ENCODE data around the gene TBCB. TPM values are rescaled to one million over a fixed set of nuclear protein-coding genes. Genes with fewer than 3 reads are reported as not detected.
"Not testable (repeated sequence)": the region's sequence is repeated elsewhere in the genome, so short reads cannot be mapped to it uniquely, and the experiment has no call there.

The TBCB gene
- total RNA-seq, 1 donor from 2014 or later = 97.6 TPM

DNA sequence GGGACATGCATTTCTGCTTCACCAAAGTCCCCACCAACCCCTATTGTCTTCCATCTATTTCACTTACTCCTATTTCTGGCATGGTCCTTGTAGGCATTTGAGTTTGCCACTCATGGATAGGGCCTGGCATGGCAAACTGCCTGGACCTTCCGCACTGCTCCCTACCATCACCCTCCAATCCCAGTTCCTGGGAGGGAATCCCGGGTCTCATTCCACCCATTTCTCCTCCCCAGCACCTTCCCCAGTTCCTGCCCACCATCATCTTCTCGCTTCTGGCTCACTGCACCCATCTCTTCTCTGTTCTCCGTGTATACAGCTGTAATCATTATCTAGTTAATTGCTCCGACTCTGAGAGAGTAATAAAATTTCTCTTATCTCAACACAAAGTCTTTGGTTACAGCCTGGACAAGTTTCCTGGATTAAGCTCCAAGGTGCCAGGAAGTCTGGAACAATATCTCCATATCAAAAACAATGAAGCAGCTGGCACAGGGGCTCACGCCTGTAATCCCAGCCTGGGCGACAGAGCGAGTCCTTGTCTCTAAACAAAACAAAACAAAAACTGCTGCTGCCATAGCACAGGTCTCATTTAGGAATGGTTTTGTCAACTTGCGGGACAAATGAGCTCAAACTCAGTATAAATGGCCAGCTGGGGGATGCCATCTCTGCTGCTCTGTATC is 54.0 kb downstream of the TBCB start:
- H3K9ac ChIP-seq (ENCODE audit: low read depth in 1 of 3, low read length in 3 of 3) = peak overlapping the region; percentile 4 to 32 (median 30)
- H3K27ac ChIP-seq (ENCODE audit: low read depth, low read length) = peak overlapping the region; percentile 79
- H3K27me3 ChIP-seq (ENCODE audit: control insufficient read depth in 3 of 3, insufficient read depth in 3 of 3, low read length in 3 of 3) = no peaks in the 10 kb centered on the region
- peaks cover 10 to 13% (median 12%) of the 10 kb centered on the region in 3 donors for H3K4me1 ChIP-seq (ENCODE audit: control insufficient read depth in 3 of 3, insufficient read depth in 3 of 3, low read length in 3 of 3)
- H3K36me3 ChIP-seq (ENCODE audit: control insufficient read depth in 3 of 3, insufficient read depth in 3 of 3, low read length in 3 of 3) = no peaks in the 10 kb centered on the region
- no peaks in the 10 kb centered on the region for H3K9me3 ChIP-seq (ENCODE audit: control insufficient read depth in 3 of 3, low read length in 3 of 3)
- H3K4me3 ChIP-seq (ENCODE audit: low read length in 3 of 3) = peak overlapping the region in 1 of 3 donors; percentile 22

DNA sequence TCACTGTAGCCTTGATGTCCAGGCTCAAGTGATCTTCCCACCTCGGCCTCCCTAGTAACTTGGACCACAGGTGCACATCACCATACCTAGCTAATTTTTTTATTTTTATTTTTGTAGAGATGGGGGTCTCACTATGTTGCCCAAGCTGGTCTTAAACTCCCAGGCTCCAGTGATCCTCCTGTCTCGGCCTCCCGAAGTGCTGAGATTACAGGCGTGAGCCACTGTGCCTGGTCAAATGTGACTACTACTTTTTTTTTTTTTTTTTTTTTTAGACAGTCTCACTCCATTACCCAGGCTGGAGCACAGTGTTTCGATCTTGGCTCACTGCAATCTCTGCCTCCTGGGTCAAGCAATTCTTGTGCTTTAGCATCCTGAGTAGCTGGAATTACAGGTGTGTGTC is 57.6 kb downstream of the TBCB start:
- Histone ChIP-seq H3K4me1 (ENCODE audit: control insufficient read depth in 3 of 3, insufficient read depth in 3 of 3, low read length in 3 of 3) (peaks cover 10 to 13% (median 12%) of the 10 kb centered on the region in 3 donors), H3K27me3 (ENCODE audit: control insufficient read depth in 3 of 3, insufficient read depth in 3 of 3, low read length in 3 of 3) (no peaks in the 10 kb centered on the region), H3K9me3 (ENCODE audit: control insufficient read depth in 3 of 3, low read length in 3 of 3) (no peaks in the 10 kb centered on the region), H3K4me3 (ENCODE audit: low read length in 3 of 3) (no peak overlapping the region), H3K9ac (ENCODE audit: low read depth in 1 of 3, low read length in 3 of 3) (no peak overlapping the region), H3K36me3 (ENCODE audit: control insufficient read depth in 3 of 3, insufficient read depth in 3 of 3, low read length in 3 of 3) (no peaks in the 10 kb centered on the region), H3K27ac (ENCODE audit: low read depth, low read length) (no peak overlapping the region)

DNA sequence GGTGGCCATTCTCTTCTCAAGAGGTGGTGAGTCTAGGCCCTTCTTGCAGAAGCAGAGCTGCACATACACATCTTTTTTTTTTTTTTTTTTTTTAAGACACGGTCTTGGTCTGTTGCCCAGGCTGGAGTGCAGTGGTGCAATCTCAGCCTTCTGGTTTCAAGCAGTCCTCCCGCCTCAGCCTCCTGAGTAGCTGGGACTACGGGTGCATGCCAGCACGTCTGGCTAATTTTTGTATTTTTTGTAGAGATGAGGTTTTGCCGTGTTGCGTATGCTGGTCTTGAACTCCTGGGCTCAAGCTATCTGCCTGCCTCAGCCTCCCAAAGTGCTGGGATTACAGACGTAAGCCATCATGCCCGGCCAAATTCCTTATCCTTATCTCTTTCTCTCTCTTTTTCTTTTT is 58.6 kb downstream of the TBCB start:
- H3K4me1 ChIP-seq (ENCODE audit: control insufficient read depth in 3 of 3, insufficient read depth in 3 of 3, low read length in 3 of 3) = peaks cover 9 to 13% (median 12%) of the 10 kb centered on the region in 3 donors
- not testable (repeated sequence) for H3K27me3 ChIP-seq (ENCODE audit: control insufficient read depth in 3 of 3, insufficient read depth in 3 of 3, low read length in 3 of 3); H3K36me3 ChIP-seq (ENCODE audit: control insufficient read depth in 3 of 3, insufficient read depth in 3 of 3, low read length in 3 of 3)

More for the DNA sequence above, 58.6 kb downstream of the TBCB start:
- H3K4me3 ChIP-seq (ENCODE audit: low read length in 3 of 3); H3K9me3 ChIP-seq (ENCODE audit: control insufficient read depth in 3 of 3, low read length in 3 of 3); H3K27ac ChIP-seq (ENCODE audit: low read depth, low read length); H3K9ac ChIP-seq (ENCODE audit: low read depth in 1 of 3, low read length in 3 of 3): not testable (repeated sequence)

Other genes with a start within 250 kb of the TBCB start
- 2.1 TPM for gene APLP1, start 246.9 kb upstream of the TBCB start, total RNA-seq
- gene NFKBID, start 214.9 kb upstream of the TBCB start, total RNA-seq = 3.7 TPM
- 1.6 TPM for gene HCST, start 212.9 kb upstream of the TBCB start, total RNA-seq
- gene TYROBP, start 207.2 kb upstream of the TBCB start, total RNA-seq = 9.9 TPM
- 0.52 TPM for gene LRFN3, start 179.1 kb upstream of the TBCB start, total RNA-seq
- 8.4 TPM for gene SDHAF1, start 120.3 kb upstream of the TBCB start, total RNA-seq
- not detected for gene SYNE4, start 106.7 kb upstream of the TBCB start, total RNA-seq
- 4.7 TPM for gene ALKBH6, start 101.3 kb upstream of the TBCB start, total RNA-seq
- 1.0 TPM for gene CLIP3, start 82.6 kb upstream of the TBCB start, total RNA-seq
- 2.1 TPM for gene THAP8, start 61.2 kb upstream of the TBCB start, total RNA-seq
- 2.1 TPM for gene WDR62, start 60.6 kb upstream of the TBCB start, total RNA-seq
- gene OVOL3, start 4.3 kb upstream of the TBCB start, total RNA-seq = not detected
- gene POLR2I, start 593 bp upstream of the TBCB start, total RNA-seq = 121 TPM
- 195 TPM for gene CAPNS1, start 24.6 kb downstream of the TBCB start, total RNA-seq
- 141 TPM for gene COX7A1, start 37.0 kb downstream of the TBCB start, total RNA-seq
- gene ZNF565, start 99.2 kb downstream of the TBCB start, total RNA-seq = 9.4 TPM
- gene ZNF146, start 99.6 kb downstream of the TBCB start, total RNA-seq = 45.9 TPM